Chondrocyte (in vitro differentiated cells): ENCODE results near the gene PCDHGA5. TPM values are rescaled to one million over a fixed set of nuclear protein-coding genes. Genes with fewer than 3 reads are reported as not detected.
"Not testable (repeated sequence)": the region's sequence is repeated elsewhere in the genome, so short reads cannot be mapped to it uniquely, and the experiment has no call there.

Experiments
- DNase-seq: peaks from one replicate; pipeline ENCODE4 v3.0.0; 2021; ENCODE audit warnings: mixed read lengths, low spot score
- H3K27ac Mint-ChIP-seq: one replicate; pipeline ENCODE4 v1.8.0; 2021; ENCODE audit warnings: mild to moderate bottlenecking, moderate library complexity, mixed read lengths; ENCODE audit not compliant: unreplicated experiment
- H3K27me3 Mint-ChIP-seq: 2 replicates; pipeline ENCODE4 v1.8.0; 2021; ENCODE audit warnings: low read depth, mixed read lengths
- H3K36me3 Mint-ChIP-seq: 2 replicates; pipeline ENCODE4 v1.8.0; 2021; ENCODE audit warnings: low read depth, mixed read lengths
- H3K4me1 Mint-ChIP-seq: 2 replicates; pipeline ENCODE4 v1.8.0; 2021; ENCODE audit warnings: low read depth, mild to moderate bottlenecking, mixed read lengths
- H3K4me3 Mint-ChIP-seq: one replicate; pipeline ENCODE4 v1.8.0; 2021; ENCODE audit warnings: mild to moderate bottlenecking, moderate library complexity, mixed read lengths; ENCODE audit not compliant: unreplicated experiment
- H3K9me3 Mint-ChIP-seq: 2 replicates; pipeline ENCODE4 v1.8.0; 2021; ENCODE audit warnings: low read depth, mixed read lengths
- CTCF ChIP-seq: fragments of 200-600 bp; sonication (generic); IDR thresholded peaks from 2 replicates; pipeline ENCODE4 v1.5.0; 2021; ENCODE audit warnings: antibody characterized with exemption, mild to moderate bottlenecking, moderate library complexity
- total RNA-seq: library from RNA; stranded (reverse); gene quantifications from 3 replicates; pipeline ENCODE4 v1.2.1, GENCODE V29; 2021

Gene PCDHGA5
- total RNA-seq, 1 donor from 2014 or later, result 0.27 TPM

DNA sequence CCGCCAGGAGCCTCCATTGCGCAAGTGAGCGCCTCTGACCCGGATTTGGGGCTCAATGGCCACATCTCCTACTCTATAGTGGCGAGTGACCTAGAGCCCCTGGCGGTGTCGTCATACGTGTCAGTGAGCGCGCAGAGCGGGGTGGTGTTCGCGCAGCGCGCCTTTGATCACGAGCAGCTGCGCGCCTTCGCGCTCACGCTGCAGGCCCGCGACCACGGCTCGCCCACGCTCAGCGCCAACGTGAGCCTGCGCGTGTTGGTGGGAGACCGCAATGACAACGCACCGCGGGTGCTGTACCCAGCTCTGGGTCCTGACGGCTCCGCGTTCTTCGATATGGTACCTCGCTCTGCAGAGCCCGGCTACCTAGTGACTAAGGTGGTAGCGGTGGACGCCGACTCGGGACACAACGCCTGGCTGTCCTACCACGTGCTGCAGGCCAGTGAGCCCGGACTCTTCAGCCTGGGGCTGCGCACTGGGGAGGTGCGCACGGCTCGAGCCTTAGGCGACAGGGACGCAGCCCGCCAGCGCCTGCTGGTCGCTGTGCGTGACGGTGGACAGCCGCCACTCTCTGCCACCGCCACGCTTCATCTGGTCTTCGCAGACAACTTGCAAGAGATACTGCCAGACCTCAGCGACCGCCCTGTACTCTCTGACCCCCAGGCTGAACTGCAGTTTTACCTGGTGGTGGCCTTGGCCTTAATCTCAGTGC, 45.8 kb downstream of the PCDHGA5 start:
- H3K27ac Mint-ChIP-seq, result no peak overlapping the region
- TF ChIP-seq CTCF, result no peak
- H3K4me3 Mint-ChIP-seq, result peak overlapping the region; percentile 93
- peaks cover 41% of the 10 kb centered on the region for H3K4me1 Mint-ChIP-seq
- peaks cover 44% of the 10 kb centered on the region for H3K36me3 Mint-ChIP-seq
- DNase-seq, result no peak
- H3K27me3 Mint-ChIP-seq, result no peaks in the 10 kb centered on the region
- peaks cover 36% of the 10 kb centered on the region for H3K9me3 Mint-ChIP-seq

DNA sequence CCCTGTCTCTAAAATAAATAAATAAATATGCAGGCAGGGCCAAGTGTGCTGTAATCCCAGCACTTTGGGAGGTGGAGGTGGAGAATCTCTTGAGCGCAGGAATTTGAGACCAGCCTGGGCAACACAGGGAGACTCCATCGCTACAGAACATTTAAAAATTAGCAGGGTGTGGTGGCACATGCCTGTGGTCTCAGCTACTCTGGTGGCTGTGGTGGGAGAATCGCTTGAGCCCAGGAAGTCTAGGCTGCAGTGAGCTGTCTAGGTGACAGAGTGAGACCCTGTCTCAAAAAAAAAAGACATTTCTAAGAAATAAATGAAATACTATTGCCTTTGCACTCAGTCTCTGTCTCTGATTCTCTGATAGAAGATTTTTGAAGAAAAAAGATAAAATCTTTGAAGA, 47.6 kb downstream of the PCDHGA5 start:
- Mint-ChIP-seq H3K27me3 (no peaks in the 10 kb centered on the region), H3K4me1 (peaks cover 41% of the 10 kb centered on the region), H3K9me3 (peaks cover 44% of the 10 kb centered on the region), H3K36me3 (peaks cover 53% of the 10 kb centered on the region), H3K27ac (peak overlapping the region; percentile 70), H3K4me3 (peak overlapping the region; percentile 50)
- DNase-seq, result no peak
- no peak for TF ChIP-seq CTCF

- no peak for DNase-seq
- Mint-ChIP-seq H3K27me3 (no peaks in the 10 kb centered on the region), H3K4me1 (peaks cover 35% of the 10 kb centered on the region), H3K9me3 (peaks cover 48% of the 10 kb centered on the region), H3K36me3 (peaks cover 56% of the 10 kb centered on the region), H3K27ac (peak within 1 kb of the TSS; percentile 86), H3K4me3 (peak within 1 kb of the TSS; percentile 82)
- TF ChIP-seq CTCF, result peak; percentile 78
Observed at GRCh38 chr5:141412854-141413539, 49.0 kb downstream of the PCDHGA5 start, which contains the start of gene PCDHGA10. PCDHGA10 (plus strand) TSS chr5:141412987; CDS start chr5:141413176, 189 bp downstream.

DNA sequence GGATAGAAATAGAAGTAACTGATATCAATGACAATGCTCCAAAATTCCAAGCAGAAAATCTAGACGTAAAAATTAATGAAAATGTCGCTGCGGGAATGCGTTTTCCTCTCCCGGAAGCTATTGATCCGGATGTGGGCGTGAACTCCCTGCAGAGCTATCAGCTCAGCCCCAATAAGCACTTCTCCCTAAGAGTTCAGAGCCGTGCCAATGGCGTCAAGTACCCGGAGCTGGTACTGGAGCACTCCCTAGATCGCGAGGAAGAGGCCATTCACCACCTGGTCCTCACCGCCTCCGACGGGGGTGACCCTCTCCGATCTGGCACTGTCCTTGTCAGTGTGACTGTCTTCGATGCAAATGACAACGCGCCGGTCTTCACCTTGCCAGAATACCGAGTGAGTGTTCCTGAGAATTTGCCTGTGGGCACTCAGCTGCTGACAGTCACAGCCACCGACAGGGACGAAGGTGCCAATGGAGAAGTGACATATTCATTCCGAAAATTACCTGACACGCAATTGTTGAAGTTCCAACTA, 49.6 kb downstream of the PCDHGA5 start:
- H3K36me3 Mint-ChIP-seq, result peaks cover 58% of the 10 kb centered on the region
- H3K4me3 Mint-ChIP-seq, result peak overlapping the region; percentile 82
- TF ChIP-seq CTCF, result no peak
- H3K27me3 Mint-ChIP-seq, result no peaks in the 10 kb centered on the region
- DNase-seq, result no peak
- H3K27ac Mint-ChIP-seq, result peak overlapping the region; percentile 86
- peaks cover 51% of the 10 kb centered on the region for H3K9me3 Mint-ChIP-seq
- H3K4me1 Mint-ChIP-seq, result peaks cover 30% of the 10 kb centered on the region

- not testable (repeated sequence) for H3K27me3 Mint-ChIP-seq, DNase-seq, H3K4me3 Mint-ChIP-seq, H3K27ac Mint-ChIP-seq
- peaks cover 50% of the 10 kb centered on the region for H3K9me3 Mint-ChIP-seq
- peaks cover 23% of the 10 kb centered on the region for H3K4me1 Mint-ChIP-seq
- peaks cover 58% of the 10 kb centered on the region for H3K36me3 Mint-ChIP-seq
Observed at GRCh38 chr5:141414548-141415274, 50.7 kb downstream of the PCDHGA5 start.

- peaks cover 52% of the 10 kb centered on the region for H3K9me3 Mint-ChIP-seq
- H3K27ac Mint-ChIP-seq, H3K27me3 Mint-ChIP-seq, DNase-seq, H3K4me3 Mint-ChIP-seq: not testable (repeated sequence)
- H3K4me1 Mint-ChIP-seq, result peaks cover 21% of the 10 kb centered on the region
- peaks cover 60% of the 10 kb centered on the region for H3K36me3 Mint-ChIP-seq
Observed at GRCh38 chr5:141415275-141415618, 51.3 kb downstream of the PCDHGA5 start.
